Measurements from ENCODE around the gene MGST2.

The MGST2 gene

DNA sequence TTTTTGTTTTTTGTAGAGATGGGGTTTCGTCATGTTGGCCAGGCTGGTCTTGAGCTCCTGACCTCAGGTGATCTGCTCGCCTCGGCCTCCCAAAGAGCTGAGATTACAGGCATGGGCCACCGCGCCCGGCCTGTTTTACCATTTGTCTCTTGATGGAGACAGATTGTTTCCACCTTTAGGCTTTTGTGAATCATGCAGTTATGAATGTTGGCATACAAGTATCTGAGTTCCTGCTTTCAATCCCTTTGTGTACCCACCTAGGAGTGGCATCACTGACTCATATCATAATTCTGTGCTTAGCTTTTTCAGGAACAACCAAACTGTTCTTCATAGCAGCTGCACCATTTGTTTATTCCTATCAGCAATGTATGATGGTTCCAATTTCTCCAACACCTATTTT, 20.2 kb upstream of the MGST2 start:
- no peak for DNase-seq

DNA sequence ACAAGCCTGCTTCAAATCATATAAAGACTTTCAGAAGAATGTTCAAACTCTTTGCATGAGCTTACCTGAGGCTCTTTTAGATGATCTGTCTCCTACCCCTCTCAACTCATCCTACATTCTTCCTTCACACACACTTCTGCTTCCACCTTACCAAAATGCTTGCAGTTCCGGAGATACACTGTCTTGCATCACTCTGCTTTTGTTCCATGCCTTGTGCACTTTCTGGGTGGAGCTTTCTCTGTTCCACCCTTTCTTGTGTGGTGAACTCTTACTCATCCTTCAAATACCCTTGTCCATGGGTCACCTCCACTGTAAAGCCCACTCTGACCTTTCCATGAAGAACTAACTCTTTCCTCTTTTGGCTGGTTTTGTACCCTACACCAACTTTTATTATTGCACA, 18.4 kb upstream of the MGST2 start:
- DNase-seq: no peak

DNA sequence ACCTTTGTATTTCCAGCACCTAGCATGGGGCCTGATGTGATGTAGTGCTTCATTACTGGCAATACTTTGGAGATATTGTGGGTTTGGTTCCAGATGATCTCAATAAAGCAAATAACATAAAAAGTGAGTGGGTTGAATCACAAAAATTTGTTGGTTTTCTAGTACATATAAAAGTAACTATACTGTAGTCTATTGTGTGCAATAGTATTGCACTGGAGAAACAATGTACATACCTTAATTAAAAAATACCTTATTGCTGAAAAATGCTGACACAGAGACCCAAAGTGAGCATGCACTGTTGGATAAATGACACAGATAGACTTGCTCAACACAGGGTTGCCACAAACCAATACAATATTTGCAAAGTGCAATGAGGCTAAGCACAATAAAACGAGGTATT, 17.7 kb upstream of the MGST2 start:
- no peak for DNase-seq

DNA sequence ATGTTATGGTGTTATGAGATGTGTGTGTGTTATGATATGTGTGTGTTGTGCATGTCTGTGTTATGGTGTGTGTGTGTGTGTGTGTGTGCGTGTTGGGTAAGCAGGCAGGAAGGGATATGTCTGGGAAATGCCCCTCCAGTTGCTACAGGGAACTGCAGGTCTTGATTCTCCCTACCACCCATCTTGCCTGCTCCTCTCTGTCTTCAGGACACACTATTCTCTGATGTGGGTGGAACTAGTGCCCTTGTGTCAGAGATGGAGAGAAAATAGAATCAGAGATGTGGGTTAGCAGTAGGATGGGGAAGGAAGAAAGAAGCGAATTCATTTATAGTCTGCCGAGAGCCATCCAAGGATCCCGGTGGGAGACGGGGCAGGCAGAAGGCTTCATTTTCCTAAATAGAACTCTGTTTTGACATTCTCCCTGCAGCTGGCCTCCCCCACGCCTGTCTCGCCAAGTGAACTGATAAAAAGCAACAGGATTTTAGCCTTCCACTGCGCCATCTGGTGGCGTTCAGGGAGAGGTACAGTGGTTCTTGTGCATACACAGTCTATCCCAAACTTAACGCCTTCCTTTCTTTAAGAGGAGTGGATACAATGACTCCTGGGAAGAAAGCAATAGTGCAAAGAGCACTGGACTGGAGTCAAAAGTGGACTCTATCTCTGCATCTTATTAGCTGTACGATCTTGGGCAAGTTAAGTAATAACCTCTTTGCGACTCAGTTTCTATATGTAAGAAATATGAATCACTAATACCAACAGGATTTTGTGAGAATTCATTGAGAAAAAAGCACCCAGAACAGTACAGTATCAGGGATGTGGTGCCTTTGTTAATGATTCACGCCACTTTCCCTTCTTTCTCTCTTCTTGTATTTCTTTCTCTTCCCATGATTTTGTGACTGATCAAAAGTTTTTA, 14.1 kb upstream of the MGST2 start:
- peak; percentile 58 for DNase-seq

DNA sequence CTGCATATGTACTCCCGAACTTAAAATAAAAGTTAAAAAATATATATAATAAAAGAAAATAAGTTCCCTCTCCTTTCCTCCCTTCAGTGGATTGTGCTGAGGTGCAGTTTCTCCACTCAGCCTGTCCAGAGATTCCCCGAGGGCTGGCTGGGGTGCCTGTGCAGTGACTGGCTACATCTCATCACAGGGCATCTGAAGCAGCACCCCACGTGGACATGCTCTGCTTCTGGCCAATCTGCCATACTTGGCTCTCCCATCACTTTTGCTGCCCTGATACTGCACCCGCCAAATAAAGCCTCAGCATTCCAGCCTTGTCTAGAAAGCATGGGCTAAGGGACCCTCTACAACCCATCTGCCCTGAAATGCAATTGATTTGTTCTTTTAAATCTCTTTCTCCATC, 11.1 kb upstream of the MGST2 start:
- DNase-seq: no peak

DNA sequence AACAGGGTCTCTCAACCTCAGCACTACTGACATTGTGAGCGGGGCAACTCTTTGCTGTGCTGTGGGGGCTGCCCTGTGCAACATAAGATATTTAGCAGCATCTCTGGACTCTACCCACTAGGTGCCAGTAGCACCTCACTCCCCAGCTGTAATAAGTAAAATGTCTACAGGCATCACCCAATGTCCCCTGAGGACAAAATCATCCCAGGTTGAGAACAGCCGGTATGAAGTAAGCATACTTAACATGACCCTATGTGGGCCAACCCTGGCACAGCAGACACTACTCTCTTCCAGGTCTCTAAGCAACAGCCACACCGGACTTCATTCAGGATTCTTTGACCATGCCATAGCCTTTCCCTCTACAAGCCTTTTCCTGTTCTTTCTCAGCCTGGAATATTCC, 10.5 kb upstream of the MGST2 start:
- DNase-seq: peak; percentile 18

DNA sequence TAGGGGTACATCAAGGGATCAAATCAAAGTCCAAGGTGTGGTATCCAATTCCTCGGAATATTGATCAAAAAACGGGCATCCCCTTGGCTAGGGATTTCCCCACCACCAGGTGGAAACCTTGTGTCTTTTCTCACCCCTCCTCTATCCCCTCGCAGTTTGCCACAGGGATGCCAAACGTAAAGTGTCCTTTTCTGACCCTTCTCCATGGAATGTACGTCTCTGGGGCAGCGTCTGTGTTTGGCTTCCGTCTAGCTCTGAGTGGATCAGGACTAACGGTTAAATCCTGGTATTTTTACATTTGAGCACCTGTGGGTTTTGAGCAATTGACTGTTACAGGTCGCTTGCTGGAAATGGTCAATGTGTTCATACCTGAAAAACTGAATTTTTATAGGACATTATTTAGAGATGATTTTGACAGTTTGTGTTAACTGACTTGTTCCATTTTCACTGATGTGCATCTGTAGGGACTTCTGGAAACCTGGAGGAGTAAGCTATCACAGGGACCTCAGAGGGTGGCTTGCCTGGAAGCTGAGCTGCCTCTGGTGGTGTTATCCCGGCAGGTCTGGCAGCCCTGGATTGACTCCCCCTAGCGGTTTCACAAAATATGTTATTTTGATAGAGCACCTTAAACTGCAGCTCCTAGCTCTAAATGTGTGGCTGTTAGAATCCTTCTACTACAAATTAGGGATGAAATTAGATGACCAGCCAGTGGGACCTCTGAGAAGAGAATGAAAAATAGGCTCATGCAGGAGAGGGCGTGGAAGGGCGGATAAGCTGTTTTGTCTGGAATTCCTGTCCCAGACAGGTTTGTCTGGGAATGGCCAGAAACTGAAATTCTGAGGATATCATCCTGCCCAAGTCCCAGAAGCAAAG, 8.8 kb upstream of the MGST2 start:
- DNase-seq: peak; percentile 69

DNA sequence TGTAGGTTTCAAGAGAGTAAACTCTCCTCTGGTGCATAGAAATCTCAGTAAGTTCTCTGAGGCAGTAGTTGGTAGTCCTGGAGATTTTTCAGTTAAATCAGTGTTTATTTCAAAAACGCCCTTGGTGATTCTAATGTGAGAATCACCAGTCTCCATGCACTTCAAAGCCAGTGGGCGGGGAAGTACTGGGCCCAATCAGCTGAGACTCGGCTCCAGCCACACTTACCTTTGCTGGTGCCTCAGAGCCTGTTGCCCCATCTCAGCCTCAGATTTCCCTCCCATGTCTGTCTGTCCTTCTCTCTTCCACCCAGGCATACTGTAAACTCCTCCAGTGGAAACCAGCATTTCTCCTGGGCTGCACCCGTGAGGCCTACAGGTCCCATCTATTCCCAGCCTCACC, 7.4 kb upstream of the MGST2 start:
- no peak for DNase-seq

DNA sequence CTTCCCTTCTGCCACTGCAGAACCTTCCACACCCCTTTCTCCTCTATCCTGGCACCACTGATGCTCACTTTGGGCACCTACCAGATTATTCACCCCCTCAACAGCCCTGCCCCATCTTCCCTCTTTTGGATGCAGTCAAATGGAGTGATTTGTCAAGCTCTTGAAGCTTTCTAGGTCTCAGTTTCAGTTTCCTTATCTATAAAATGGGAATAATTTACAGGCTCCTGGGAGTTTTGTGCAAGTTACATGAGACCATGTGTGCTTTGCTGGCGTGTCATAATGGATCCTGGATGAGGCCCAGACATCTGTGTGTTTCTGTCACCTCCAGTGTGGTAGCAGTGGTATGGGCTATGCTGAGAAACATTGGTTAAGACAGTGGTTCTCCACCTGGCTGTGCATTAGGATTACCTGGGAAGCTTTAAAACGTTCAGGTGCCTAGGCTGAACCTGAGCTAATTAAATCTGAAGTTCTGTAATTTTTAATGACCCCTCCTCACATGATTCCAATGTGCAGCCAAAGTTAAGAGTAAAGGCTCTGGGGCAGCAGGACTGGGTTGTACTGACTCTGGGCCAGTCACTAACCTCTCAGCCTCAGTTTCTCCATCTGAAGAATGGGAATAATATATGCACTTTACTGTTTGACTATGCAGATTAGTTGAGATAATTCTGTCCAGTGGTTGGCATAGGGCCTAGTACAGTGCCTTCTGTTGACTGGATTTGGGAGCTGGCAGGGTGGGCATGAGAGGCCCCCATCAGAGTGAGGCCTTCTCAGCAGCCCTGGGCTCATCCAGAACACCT, 6.8 kb upstream of the MGST2 start:
- no peak for DNase-seq

DNA sequence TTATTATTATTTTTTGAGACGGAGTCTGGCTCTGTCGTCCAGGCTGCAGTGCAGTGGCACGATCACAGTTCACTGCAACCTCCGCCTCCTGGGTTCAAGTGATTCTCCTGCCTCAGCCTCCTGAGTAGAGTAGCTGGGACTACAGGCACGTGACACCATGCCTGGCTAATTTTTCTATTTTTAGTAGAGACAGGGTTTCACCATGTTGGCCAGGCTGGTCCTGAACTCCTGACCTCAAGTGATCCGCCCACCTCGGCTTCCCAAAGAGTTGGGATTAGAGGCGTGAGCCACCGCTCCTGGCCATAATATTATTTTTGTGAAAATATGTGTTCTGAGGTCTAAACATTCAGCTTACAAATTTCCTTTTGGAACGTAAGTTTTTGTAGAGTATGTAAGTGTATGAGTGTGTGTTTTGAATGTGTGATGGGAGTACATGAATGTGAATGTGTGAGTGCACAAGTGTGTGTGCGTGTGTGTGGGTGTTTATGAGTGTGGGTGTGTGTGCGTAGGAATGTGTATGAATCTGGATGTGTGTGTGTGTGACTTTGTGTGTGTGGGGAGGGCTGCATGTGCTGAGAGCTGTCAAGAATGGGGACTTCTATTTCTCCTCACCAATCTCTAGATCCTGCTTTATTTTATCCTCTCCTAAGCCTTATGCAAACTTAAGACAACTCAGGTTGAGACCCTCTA, 5.7 kb upstream of the MGST2 start:
- no peak for DNase-seq

DNA sequence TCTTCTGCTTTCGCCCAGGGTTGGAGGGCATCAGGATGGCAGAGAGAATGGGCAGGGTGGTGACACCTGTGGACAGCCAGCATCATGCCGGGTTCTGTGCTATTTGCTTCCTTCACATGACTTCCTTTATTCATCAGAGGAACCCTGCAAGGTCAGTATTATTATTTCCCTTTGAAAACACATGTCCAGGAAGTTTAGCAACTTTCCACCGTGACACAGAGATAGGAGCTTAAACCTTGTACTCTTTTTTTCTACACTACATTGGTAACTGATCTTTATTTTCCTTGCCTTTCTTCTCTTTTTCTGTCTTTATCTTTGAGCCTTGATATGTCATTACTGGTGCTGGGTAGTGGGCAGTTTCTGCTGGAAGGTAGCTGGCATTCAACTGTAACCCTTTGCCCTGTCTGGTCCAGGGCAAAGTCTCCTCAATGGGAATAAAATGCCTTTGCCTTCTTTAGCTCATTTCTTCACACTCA, 5.0 kb upstream of the MGST2 start:
- DNase-seq: no peak

DNA sequence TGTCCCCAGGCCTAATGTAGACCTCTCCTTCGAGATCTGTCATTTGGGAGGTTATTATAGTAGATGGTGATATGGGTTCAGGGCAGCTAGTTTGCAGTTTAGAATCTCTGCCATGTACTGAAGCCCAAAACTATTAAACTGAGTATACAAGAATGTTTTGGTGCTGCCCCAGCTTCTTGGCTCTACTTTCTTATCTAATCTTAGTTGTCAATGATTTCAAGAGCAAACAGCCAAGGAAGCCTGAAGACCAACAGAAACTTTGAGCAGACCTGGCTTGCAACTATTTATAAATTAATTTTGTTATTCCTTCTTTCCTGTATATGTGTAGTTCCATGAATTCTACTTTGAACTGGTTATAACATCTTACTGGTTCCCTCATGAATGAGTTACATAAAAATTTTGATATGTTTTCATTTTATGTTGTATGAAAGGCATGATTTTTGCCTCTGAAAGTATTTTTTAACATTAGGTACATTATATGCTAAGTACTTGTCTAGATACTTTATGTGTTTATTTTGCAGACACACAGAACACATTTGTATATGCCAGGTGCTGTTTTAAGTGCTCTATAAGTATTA, 2.0 kb upstream of the MGST2 start:
- DNase-seq: no peak

DNA sequence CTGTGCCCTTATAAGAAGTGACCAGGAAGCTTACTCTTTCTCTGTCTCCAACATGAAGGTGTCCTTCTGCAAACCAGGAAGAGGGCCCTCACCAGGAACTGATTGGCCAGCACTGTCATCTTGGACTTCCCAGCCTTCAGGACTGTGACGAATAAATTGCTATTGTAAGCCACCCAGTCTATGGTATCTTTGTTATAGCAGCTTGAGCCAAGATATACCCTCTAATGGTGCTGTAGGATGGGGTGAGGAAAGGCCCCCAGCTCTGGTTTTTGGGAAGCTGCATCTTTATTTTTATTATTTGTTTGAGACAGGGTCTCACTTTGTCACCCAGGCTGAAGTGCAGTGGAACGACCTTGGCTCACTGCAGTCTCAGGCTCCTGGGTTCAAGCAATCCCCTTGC, 1.2 kb upstream of the MGST2 start:
- no peak for DNase-seq

DNA sequence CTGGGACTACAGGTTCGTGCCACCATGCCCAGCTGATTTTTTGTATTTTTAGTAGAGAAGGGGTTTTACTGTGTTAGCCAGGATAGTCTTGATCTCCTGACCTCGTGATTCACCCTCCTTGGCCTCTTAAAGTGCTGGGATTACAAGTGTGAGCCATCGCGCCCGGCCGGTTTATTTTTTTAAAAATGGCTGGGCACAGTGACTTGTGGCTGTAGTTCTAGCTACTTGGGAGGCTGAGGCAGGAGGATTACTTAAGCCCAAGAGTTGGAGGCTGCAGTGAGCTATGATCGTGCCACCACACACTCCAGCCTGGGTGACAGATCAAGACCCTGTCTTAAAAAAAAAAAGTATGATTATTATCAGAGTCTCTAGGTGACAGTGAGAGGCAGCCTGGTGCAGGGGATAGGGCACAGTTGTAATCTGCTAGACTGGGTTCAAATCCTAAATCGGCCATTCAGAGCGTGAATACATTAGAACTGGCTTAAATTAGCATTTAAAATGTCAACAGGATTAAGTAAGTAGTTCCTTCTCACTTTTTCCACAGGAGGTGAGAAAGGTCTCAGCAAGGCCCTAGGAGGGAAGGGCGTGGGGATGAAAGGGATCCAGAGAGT, 435 bp upstream of the MGST2 start:
- no peak for DNase-seq

DNA sequence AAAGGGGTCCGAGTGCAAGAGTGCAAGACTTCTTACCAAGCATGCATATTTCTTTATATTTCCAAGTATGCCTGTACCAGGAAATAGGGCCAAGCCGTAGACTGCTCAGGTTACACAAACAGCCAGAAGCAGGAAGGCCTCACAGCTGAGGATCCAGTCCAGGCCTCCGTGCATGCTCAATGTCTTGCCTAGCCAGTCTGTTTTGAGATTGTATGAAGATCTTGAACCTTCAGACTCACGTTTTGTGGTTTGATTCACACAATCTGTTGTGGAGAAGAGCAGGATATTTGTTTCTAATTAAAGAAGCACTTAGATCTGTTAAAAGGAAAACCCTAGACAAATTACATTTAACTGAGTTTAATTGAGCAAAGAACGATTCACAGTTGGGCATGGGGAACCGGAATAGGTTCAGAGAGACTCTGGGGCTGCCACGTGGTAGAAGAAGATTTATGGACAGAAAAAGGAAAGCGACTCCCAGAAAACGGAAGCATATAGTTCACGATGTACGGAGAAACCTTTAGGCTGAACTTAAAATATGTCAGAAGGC, 1.2 kb downstream of the MGST2 start:
- DNase-seq: peak; percentile 78

DNA sequence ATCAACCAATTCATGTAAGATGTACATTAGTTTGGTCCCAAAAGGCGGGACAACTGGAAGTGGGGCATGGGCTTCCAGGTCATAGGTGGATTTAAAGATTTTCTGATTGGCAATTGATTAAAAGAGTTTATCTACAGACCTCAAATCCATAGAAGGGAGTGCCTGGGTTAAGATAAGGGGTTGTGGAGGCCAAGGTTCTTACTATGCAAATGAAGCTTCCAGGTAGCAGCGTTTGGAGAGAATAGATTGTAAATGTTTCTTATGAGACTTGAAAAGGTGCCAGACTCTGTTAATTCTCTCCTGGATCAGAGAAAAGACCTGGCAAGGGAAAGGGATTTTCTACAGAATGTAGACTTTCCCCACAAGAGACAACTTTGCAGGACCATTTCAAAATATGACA, 2.4 kb downstream of the MGST2 start:
- no peak for DNase-seq

DNA sequence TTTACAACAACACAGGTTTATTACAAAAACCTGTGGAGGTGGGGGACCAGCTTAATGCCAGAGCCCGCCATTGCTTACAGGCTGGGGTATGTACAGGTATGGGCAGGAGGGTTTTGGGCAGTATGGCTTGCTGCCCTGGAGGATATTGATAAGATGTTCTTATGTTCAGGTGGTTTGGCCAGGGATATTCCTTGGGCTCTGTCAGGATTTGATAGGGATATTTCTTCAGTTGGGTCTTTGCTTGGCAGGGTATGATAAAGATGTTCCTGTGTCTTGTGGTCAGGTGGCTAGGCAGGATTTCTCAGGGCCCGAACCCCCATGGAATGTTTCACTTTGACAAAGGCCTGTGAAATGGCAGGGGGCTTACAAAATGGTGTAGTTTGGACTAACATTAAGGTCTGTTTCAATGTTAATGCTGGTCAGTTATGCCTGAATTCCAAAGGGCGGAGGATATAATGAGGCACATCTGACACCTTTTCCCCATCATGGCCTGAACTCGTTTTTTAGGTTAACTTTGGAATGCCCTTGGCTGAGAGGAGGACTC, 3.1 kb downstream of the MGST2 start:
- DNase-seq: no peak

DNA sequence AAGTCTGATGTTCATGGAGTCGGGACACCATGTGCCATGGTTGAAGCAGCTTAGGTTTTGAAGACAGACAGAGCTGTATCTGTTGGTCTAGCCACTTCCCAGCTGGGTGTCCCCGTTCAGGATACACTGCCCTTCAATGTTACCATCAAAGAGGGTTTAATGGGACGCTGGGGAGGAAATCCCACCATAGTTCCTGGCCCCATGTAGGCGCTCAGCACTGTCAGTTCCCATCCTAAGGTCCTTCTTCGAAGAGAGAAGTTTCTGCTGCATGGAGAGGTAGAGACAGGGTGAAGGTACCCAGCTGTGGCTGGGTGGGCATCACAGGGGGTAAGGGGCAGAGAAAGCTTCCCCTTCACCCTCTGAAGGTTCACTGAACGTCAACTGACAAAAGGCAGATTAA, 3.7 kb downstream of the MGST2 start:
- DNase-seq: no peak

DNA sequence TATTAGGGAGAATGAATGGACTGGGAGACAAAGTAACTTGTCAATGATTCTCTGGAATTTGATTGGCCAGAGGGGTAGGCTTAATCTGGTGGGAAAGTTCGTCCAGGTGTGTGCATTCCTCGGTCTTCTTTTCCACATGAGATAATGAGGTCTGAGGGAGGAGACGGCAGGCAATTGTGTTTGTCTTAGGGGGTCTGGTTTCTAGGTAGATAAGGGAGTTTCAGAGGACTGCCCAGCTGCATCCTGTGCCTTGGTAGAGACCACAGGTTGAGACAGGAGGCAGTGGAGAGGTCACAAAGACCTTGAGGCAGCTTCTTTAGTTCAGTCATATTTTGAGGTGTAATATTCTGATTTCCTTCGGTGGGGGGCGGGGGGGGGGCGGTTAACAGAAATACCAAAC, 4.3 kb downstream of the MGST2 start:
- no peak for DNase-seq

DNA sequence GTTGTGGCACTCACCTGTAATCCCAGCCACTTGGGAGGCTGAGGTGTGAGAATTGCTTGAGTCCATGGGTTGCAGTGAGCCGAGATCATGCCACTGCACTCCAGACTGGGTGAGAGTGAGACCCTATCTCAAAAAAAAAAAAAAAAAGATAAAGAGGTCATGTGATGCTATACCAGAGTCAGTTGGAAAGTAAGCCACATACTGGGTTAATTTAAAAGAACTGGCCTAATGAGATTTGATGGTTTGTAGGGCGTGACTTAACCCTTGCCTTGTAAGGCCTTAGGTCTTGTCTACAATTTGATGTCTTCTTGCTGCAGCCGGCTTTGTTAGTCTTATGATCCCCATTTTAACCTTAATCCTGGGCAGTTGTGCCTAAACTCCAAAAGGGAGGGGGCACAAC, 5.2 kb downstream of the MGST2 start:
- no peak for DNase-seq

DNA sequence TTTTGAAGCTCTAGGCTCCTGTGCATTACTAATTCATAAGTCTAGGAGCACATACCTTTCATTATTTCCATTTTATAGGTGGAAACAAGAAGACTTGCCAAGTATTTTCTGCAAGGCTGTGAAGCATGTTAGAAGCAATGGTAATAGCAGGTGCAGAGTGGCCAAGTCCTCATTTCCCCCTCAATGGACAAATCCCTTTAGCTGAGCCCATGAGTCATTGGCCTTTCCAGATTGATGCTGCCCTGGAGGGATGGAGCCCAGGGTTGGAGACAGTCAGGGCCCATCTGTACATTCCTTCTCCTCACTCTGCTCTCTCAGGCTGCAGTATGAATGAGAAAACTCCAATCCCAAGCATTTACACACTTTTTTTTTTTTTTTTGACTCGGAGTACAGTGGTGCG, 6.6 kb downstream of the MGST2 start:
- no peak for DNase-seq

Data from NCI-H526 treated with DMSO at 0.1 percent for 48 hours (cell line).